Spleen (tissue), 7 donors: ENCODE measurements around the gene TPBG.

ENCODE experiments used
- CTCF ChIP-seq, 11 experiments: fragments of 200-600 bp in 7 of 11; fragments of 450-650 bp in 4 of 11; sonication (generic) in 4 of 11; IDR thresholded peaks in 8 of 11; conservative IDR thresholded peaks in 3 of 11; 1 replicate in 7 of 11; 2 replicates in 4 of 11; pipeline versions ENCODE4 v1.4.0 to v1.8.0; 2016 to 2021; ENCODE audit warnings: antibody characterized with exemption in 11 of 11, inconsistent platforms in 4 of 11, mild to moderate bottlenecking in 1 of 11
- POLR2A ChIP-seq, 3 donors: fragments of 450-650 bp; IDR thresholded peaks; one replicate each; pipeline ENCODE4 v1.5.1; 2017; ENCODE audit warnings: antibody characterized with exemption in 3 of 3, mild to moderate bottlenecking in 1 of 3
- POLR2AphosphoS5 ChIP-seq, 3 donors: sonication (generic); formaldehyde crosslinking; IDR thresholded peaks; one replicate each; pipeline ENCODE4 v1.5.1; 2017; ENCODE audit warnings: antibody characterized with exemption in 3 of 3
- donor health status: DM: no; HTN: no; CAD: no; lungs with moderate emphysema.
- donor health status: DM: no; HTN: no; CAD: no.
- donor health status: DM: no; HTN: no; CAD: no.

GRCh38 chr6:82361631-82362030 lies 2.0 kb upstream of the TPBG start:
- TF ChIP-seq POLR2A (IDR thresholded peaks at IDR 0.05) (no peak), CTCF (IDR thresholded peaks at IDR 0.05 in 8 of 11, conservative IDR thresholded peaks at IDR 0.05 in 3 of 11) (no peak), POLR2AphosphoS5 (IDR thresholded peaks at IDR 0.05) (no peak)
